Embryonic facial prominence (tissue), 1 donor: Measurements from ENCODE around the gene CCDC69.
"Not testable (repeated sequence)": the region's sequence is repeated elsewhere in the genome, so short reads cannot be mapped to it uniquely, and the experiment has no call there.

Experiments
- DNase-seq: peaks from one replicate; pipeline ENCODE4 v3.0.0-alpha.2; 2016; ENCODE audit errors: extremely low spot score

CCDC69 gene

GRCh38 chr5:151192626-151193025 lies 31.3 kb downstream of the CCDC69 start:
- no peak for DNase-seq

- DNase-seq, result no peak
Observed at GRCh38 chr5:151191661-151192060, 32.2 kb downstream of the CCDC69 start.

- DNase-seq, result no peak
Observed at GRCh38 chr5:151189151-151189550, 34.7 kb downstream of the CCDC69 start.

DNA sequence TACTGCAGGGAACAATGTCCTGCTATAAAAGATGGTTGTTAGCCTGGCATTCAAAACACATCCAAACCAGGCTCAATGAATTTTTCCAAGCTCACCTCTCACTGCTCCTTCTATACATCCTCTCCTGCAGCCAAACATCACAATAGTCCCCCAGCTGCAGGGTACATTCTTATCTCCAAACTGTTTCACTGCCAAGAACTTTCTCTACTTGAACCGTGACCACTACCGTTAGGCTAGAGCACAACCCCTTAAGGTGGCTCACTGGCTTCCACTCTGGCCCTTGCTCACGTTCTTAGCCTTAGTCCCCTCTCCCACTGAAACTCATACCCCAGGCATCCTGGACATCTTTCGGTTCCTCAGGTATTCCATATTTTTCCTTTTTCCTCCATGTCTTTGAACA lies 37.4 kb downstream of the CCDC69 start:
- no peak for DNase-seq

DNA sequence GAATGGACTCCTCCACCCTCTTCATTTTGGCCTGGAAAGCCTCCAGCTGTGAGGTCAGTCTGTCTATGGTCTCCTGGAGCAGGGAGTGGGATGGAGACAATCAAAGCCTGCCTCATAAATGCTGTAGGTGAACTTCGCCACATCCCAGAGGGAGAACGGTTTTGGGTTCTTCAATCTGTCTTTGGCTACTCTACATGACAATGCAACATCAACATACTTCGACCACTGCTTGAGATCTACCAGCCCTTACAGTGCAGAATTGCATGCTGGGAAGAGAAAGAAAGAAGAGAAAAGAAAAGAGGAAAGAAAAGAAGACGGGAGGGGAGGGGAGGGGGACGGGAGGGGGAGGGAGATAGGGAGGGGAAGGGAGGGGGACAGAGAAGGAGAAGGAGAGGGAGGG lies 37.8 kb downstream of the CCDC69 start:
- no peak for DNase-seq

DNA sequence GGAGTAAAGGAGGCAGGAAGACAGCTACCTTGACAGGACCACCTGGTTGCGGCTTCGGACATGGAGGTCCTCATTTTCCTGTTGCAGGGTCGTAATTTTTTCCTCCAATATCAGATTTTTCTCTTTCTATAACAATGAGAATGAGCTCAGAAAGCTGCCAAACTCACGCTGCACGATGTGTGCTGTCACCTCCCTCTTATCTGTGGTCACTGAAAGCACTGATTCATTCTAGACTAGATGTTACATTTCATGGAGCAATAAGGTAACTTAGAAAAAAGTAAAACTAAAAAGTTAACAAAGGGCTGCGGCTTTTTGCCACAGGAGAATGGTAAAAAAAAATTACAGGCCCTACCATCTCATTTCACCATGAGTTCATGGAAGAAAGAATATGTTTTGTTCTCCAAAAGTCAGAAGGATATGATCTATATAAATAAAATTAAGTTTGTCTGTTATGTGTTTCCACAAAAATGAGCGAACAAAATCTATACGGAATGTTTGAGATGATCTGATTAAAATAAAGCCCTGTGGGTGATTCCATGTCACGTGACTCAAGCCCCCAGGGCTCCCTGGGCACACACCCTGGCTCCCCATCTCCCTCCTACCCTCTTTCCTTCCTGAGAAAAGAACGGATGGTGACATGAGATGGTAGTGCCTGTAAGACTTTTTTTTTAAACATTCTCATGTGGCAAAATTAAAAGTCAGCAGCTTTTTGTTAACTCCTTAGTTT lies 39.4 kb downstream of the CCDC69 start:
- no peak for DNase-seq

GRCh38 chr5:151183456-151184245 lies 40.2 kb downstream of the CCDC69 start:
- DNase-seq, result no peak

- no peak for DNase-seq
Observed at GRCh38 chr5:151182976-151183375, 40.9 kb downstream of the CCDC69 start.

- no peak for DNase-seq
Observed at GRCh38 chr5:151182524-151182900, 41.4 kb downstream of the CCDC69 start.

GRCh38 chr5:151181818-151182523 lies 41.9 kb downstream of the CCDC69 start:
- no peak for DNase-seq

DNA sequence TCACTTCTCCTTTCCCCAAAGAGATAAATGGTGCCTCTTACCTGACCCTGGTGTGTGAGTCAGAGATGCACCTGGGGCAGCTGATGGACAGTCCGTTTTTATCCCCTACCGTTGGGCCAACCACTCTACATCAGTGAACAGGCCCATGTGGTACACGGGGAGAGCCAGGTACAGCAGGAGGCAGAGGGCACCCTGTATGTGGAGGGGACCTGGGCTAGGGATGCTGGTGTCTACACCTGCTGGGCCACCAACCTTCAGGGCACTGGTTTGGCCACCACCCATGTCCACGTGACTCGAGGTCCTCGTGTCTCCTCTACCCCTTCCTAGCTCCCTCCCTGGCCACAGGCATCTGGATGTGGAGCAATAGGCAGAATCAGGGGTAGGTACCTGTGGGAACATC lies 43.6 kb downstream of the CCDC69 start:
- no peak for DNase-seq

DNA sequence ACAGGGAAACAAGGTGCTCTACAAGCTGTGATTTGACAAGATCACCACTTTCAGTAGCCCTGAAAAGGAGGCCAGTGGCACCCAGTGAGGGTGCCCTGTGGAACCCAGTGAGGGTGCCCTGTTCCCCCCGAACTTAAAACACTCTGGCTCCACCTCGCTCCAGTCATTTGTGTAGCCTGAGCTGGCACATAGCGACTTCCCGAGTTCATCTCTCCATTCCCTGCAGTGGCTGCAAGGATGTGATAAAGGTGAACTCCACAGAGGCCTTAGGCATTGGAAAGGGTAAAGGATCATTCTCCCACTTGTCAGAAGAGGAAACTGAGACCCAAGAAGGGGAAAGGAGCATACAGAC lies 44.4 kb downstream of the CCDC69 start:
- DNase-seq, result no peak

DNA sequence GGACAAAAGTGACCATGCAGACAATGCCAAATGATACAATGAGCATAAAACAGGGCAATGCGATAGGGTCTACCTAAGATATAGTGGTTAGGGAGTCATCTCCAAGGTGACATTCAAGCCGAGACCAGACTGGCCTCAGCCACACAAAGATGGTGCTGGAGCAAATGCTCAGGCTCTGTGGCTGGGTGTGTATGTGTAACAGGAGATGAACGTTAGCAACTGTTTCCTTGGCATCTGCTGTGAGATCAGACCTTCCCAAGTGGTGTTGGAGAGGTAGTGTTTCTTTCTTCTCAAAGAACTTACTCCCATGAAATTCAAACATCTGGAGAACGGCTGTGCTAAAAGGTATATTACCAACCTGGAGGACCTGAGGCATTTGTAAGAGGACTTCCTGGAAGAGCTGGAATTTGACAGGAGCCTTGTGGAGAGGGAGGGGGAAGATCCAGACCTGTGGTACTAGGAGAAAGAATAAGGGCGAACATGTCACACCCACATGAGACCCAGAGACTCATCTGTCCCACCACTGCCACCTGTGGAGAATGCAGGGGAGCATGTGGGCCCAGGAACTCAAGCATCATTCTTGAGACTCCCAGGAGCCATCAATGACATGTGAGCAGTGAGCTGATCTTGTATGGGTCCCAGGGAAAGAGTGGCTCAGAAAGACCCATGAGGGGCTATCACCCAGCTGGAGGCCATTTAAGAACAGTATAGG lies 45.0 kb downstream of the CCDC69 start:
- DNase-seq, result no peak

DNA sequence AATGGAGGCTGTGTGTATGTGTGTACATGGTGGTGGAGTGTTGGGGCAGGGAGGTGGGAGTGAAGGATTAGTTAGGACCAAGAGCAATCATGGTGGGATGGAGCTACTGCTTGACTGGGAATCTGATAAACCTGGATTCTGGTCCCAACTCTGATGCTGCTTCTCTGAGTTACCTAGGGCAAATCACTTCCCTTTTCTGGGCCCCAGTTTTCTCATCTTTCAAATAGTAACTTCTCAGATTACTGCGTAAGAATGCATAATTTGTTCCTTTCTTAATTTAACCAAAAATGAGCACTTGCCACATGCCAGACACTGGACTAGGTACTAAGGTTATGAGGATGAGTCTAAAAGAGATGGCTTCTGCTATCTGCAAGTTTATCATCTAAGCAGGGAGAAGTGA lies 45.5 kb downstream of the CCDC69 start:
- DNase-seq, result no peak

- not testable (repeated sequence) for DNase-seq
Observed at GRCh38 chr5:151176268-151176667, 47.6 kb downstream of the CCDC69 start.

GRCh38 chr5:151174612-151175101 lies 49.2 kb downstream of the CCDC69 start:
- no peak for DNase-seq

GRCh38 chr5:151173711-151174611 lies 49.9 kb downstream of the CCDC69 start:
- DNase-seq, result no peak

DNA sequence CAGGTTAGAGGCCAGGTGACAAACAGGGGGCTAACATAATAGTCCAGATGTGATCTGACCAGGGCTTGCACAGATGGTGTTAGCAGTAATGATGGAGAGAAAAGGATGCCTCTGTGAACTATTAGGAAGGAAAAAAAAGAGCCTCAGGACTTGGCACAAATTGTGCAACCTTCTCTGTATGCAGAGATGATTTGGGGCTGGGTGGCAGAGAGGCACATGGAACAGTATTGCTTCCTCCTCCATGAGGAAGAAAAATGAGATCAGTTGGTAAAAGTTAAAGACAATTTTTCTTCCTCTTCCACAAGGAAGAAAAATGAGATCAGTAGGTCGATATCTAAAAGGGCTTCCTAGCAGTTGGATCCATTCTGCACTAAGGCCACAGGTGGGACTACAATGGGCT lies 52.4 kb downstream of the CCDC69 start:
- no peak for DNase-seq

- no peak for DNase-seq
Observed at GRCh38 chr5:151168602-151169344, 55.1 kb downstream of the CCDC69 start.

GRCh38 chr5:151167022-151167421 lies 56.9 kb downstream of the CCDC69 start:
- DNase-seq, result no peak
